HG03469 (cell line): ENCODE results near the gene NCBP1.
"Not testable (repeated sequence)": the region's sequence is repeated elsewhere in the genome, so short reads cannot be mapped to it uniquely, and the experiment has no call there.

ENCODE experiments used
- ATAC-seq: cut with Tn5 transposase; IDR thresholded peaks from one replicate; pipeline ENCODE4 v1.9.1; 2021; ENCODE audit warnings: mild to moderate bottlenecking, moderate library complexity, moderate number of reproducible peaks; ENCODE audit not compliant: unreplicated experiment

The NCBP1 gene, protein sequence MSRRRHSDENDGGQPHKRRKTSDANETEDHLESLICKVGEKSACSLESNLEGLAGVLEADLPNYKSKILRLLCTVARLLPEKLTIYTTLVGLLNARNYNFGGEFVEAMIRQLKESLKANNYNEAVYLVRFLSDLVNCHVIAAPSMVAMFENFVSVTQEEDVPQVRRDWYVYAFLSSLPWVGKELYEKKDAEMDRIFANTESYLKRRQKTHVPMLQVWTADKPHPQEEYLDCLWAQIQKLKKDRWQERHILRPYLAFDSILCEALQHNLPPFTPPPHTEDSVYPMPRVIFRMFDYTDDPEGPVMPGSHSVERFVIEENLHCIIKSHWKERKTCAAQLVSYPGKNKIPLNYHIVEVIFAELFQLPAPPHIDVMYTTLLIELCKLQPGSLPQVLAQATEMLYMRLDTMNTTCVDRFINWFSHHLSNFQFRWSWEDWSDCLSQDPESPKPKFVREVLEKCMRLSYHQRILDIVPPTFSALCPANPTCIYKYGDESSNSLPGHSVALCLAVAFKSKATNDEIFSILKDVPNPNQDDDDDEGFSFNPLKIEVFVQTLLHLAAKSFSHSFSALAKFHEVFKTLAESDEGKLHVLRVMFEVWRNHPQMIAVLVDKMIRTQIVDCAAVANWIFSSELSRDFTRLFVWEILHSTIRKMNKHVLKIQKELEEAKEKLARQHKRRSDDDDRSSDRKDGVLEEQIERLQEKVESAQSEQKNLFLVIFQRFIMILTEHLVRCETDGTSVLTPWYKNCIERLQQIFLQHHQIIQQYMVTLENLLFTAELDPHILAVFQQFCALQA

DNA sequence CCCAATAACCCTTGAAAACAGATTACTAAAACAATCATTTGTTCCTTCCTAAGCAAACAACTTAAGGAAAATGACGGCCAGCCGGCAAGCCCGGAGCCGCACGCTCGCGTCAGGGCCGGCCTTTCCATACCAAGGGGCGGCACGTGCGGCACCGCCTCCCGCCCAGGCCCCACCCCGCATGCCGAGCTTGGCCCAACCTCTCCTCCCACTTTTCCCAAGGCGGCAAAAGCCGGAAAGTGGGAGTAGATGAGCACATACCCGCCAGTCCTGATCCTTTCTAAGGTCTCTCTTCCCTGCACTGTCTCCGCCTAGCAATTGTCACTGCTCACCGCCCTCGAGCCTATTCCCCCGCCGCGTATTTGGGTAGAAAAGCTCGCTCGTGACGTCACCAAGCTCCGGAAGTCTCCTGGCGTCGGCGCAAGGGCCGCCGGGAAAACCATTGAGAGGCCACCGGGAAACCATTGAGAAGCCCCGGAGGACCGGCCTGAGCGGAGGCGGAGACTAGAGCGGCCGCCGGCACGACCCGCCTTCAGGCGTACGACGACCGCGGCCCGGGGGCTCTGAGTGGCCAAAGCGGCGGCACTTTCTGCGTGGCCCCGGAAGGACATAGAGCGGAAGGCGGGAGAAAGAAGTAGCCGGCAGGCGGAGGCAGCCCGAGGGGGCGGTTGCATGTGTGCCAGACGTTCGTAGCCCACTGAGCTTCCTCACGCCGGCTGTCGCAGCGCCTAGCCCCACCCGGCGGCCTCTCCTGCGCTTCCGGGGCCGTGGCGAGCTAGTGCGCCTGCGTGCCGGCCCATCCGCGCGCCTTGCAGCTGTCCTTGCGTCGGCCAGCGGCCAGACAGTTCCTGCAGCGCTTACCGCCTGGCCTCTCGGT is at the start of gene NCBP1, which contains the start of gene TSTD2:
NCBP1 (plus strand) TSS at position 837 of the 874 bp plus-strand sequence. CDS start 61 bp downstream, outside the sequence.
TSTD2 (minus strand) TSS at position 384 of the 874 bp plus-strand sequence. CDS start 5,806 bp downstream, outside the sequence.
- ATAC-seq, result peak; percentile 75

DNA sequence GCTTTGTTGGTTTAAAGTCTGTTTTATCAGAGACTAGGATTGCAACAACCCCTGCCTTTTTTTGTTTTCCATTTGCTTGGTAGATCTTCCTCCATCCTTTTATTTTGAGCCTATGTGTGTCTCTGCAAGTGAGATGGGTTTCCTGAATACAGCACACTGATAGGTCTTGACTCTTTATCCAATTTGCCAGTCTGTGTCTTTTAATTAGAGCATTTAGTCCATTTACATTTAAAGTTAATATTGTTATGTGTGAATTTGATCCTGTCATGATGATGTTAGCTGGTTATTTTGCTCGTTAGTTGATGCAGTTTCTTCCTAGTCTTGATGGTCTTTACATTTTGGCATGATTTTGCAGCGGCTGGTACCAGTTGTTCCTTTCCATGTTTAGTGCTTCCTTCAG is 48.8 kb upstream of the NCBP1 start:
- not testable (repeated sequence) for ATAC-seq

DNA sequence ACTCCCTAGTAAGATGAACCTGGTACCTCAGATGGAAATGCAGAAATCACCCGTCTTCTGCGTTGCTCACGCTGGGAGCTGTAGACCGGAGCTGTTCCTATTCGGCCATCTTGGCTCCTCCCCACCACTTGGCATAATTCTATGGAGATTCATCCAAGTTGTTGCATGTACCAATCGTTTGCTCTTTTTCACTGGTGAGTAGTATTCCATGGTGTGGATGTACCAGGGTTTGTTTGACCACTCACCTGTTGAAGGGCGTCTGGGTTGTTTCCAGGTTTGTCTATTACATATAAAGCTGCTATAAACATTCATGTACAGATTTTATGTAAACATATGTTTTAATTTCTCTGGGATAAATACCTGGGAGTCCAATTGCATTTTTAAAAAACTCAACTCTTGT is 46.7 kb upstream of the NCBP1 start:
- not testable (repeated sequence) for ATAC-seq

DNA sequence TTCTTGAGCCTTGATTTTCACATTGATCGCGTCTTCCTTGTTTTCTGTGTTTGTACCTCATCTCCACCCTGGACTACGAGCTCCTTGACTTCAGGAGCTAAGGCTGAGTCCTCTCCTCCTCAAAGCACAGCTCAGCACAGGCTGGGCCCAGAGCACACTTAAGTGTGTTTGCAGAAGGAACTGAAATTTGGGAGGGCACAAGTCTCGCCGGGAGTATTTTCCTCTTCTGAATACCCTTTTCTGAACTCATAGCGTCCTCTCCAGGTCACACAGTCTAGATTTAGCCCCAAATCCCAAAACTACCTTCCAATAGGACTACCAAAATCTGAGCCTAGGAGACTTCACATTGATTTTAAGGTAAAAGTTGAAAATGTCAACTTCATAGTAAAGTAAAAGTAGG is 42.1 kb upstream of the NCBP1 start:
- ATAC-seq, result no peak

DNA sequence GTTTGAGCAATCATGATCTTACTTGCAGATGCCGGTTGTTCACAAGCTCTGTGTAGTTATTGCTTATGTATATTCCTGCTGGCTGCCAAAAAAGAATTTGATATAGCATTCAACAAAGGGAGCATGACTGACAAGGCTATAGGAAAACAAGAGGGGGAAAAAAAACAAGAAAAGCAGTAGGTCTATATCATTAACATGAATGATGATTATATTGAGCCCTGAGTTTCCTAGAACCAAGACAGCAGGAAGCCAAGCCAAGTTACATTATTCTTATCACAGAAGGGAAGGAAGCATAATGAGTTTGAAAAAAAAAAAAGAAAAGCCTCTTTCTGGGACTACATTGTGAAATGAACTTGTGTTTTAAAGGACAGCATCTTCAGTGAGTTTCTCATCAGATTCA is 41.5 kb upstream of the NCBP1 start:
- ATAC-seq, result no peak

DNA sequence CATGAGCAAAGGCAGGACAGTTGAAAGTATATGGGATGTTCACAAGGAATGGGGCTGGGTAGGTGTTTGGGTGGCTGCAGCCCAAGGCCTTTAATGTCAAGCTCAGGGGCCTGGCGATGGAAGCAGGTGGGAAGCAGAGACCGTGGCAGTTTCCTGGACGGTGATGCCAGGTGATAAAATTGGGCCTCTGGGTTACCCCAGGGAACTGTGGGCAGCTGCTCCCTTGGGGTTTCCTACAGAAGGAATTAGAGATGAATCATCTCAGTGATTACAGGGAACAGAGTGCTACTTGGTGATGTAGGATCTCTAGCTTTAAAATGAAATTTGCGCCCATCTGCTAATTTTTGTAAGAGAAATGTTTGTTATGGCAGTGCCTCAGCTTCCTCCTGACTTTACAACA is 39.7 kb upstream of the NCBP1 start:
- ATAC-seq, result no peak

DNA sequence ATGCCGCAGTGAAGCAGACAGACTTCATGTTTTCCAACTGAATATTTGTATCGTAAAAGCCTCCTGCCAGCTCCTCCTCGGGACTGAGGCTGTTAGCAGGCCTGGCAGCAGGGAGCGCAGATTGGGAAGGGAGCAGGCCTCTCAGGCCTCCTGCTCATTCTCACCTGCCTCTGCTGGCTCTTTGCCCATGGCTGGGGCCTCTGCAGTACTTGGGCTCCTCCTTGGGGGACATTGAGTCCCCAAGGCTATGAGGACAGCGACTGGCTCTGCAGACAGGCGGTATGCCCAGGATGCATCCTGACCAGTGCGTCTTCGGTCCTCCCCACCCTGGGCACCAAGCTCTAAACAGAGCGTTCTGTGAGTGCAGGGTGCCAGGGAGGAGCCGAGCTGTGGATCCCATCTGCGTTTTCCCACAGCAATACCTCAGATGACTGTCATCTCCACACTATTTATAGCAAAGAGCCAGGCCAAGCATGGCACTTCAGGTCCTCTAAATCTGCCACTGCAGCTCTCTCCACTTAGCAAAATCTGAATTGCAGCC is 39.2 kb upstream of the NCBP1 start:
- no peak for ATAC-seq

DNA sequence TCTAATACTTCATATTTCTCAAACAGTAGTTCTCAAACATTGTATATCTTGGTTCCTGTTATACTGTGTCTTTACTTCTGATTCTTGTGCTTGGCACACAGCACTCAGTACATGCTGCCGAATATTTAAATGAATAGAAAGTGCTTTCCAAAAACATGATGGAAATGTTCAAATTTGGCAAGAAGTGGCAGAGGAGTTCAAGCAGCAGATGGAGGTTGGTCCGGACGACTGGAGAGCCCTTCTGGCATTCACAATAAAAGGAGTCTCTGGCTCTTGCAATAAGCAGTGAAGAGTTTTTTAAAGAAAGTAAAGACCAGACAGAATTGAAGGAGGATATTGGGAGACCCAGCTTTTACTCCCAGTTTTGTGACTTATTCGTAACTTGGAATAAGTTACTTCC is 36.7 kb upstream of the NCBP1 start:
- ATAC-seq, result no peak

DNA sequence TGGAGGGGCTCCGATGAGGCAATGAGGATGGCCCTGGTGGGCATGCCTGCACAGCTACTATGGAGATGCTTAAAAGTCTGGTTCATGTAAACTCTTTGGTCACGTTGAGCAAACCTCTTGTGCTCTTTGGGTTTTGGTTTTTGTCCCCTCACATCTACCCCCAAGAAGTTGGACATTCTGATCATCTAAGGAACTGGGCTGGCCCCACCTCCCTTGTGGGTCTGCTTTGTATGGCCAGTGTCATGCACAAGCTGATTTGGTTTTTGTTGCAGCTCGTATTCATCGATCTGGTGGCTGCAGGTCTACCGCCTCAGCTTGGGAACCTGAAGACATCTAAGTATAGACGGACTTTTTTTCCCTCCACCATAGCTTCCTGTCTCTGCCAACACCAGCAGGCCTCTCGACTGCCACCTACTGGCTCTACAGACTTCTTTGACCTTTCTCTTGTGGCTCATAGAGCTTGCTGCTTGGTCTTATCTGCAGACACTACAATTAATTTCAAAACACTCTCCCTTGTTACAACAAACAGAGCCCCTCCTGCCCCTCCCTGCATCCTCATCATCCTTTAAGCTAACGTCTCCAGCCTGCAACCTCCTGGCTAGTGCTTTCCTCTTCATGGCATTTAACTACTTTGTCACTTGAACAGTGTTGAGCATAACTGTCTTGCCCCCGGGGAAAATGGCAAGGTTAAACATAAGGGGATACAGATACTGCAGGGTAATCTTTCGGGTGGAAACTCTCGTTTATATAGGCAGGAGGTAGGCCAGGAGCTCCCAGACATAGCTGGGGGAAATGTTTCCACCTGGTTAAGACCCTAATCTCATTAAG is 34.9 kb upstream of the NCBP1 start:
- no peak for ATAC-seq

DNA sequence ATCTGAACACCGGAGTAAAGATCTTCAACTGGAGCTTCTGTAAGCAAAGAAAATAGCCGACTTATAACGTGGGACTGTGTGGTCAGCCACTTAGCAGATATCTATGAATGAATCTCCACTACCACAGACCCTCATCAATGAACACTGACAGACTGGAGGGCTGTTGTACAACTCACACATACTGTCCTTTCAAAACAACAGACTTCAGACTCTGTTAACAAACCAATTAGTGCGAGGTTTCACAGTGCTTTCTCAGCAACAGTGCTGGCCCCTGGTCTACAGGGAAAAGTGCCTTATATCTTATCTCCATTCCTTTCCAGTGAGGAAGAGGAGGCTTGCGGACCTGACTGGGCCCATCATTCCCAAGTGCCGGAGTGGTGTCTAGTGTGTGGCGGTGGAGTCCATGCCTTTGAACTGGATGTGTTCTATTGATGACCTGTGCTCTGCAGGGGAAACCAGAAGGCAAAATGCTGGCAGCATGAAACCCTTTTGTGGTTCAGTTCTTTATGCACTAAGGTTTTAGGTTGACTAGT is 34.2 kb upstream of the NCBP1 start:
- ATAC-seq, result no peak

DNA sequence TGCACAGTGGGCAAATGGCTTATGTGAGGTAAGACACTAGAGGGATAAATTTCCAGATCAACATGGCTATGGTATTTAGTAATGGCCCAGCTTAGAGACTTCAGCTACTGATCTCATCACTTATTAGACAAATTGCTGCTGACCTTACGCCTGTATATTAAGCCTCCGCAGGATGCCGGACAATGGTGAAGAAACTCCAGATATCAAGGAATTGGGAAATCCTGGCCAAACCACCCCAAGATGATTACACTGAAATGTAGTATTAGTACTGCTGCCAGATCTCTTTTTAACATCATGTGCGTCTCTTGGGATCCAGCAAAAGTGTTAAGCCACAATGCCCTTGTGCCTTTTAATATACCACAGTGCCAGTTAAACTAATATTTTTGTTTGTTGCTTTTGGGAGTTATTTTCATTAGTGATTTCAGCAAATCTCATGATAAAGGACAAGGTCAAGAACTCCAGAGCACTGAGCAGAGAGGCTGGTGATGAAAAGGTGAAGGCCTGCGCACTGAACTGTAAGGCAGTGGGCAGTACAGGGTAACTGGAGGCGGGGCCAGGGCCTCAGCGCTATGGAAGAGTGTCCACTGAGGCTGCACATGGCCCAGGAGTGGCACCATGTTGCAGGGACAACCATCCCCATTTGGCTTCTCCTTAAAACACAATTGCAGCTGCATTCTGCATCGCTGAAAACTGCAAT is 32.9 kb upstream of the NCBP1 start:
- no peak for ATAC-seq

DNA sequence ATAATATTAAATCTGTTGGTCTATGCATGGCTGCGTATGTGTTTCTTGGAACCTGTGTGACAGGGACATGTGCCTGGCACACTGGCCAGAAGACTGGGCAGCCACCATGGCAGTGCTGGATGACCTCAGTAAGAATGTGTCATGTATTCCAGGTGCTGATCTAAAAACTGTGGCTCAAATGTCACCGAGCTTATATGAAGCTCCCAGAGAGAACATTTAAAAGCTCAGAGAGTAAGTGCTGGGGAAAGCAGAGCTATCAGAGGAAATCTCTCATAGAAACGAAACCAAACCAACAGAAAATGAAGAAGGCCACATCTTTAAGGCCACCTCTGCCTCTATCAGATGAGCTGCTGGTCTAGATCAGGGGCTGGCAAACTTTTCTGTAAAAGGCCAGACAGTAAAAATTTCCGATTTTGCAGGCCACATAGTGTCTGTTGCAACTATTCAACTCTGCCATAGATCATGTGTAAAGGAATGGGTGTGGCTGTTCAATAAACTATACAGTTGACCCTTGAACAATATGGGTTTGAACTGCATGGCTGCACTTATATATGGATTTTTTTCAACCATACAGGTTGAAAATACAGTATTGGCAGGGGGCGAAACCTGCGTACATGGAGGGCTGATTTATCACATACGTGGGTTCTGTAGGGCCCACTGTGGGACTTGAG is 32.3 kb upstream of the NCBP1 start:
- no peak for ATAC-seq

DNA sequence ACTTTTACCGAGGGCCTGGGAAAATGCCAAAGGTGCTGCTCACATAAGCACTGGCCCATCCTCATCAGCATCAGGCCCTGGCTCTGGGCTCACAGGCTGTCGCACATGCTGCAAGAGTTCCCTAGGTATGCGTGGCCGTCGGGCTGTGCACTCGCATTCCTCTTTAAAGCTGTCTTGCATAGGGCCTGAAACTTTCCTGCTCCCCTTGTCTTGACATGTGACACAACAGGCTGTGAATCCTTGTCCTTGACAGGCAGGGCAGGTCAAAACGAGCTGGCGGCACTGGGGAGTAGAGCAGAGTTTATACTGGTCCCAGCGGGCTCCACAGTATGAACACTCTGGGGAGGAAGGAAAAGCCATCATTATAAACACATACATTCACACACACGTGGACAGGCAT is 31.2 kb upstream of the NCBP1 start:
- ATAC-seq, result no peak

DNA sequence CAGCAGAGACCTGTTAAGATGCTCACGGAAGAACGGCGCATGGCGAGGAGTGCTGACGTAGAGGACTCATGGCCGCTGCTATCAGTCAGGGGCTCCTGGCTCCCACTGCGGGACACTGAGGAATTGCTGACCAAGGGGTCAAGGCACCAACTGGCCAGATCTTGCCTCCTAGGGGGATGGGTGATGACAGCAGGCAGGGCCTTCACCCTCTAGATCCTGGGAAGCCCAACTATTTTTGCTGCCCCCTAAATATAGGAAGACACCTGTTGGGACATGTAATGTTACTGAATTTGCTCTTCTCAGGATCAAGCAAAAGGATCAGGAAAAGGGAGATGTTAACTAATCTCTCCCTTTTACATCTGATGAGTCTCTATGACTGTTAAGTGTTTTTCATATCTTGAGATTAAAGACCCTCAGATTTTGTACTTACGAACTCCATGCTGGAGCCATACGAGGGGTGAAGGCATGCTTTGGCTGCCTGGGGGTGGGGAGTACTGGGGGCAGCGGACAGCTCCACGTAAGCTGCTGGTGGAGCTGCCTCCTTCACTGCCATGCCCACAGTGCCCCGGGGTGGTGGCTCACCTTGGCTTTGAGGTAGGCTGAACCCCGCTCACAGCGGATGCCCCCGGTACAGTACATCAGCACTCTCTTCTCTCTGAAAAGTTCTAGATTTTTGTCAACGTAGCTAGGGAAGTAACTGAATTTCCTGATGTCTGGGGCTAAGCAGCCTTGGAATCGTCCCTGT is 28.5 kb upstream of the NCBP1 start:
- no peak for ATAC-seq

DNA sequence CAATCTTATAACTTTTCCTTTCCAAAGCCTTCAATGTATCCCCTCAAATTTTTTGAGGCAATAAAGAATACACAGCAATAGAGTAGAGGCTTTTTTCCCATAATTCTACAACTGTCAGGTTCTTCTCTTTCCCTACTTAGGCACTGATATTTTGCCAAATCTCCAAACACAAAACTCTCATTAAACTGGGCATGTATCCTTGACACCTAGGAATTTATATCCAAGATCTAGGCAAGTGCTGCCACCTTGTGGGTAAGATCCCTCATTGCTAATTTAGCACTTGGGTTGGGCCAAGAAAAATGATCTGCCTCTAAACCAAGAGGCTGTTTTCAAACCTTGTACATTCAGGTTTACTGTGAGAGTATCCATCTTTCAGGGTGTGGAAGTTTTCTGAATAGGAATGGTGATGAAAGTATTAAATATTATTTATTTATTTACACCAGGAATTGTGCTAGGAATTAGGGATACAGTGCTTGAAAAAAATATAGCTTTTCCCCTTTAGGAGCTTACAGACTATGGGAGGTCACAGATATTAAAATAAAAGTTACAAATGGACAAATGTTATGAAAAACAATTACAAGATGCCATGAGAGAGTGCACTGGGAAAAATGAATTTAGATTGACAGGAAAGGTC is 18.1 kb upstream of the NCBP1 start:
- no peak for ATAC-seq

DNA sequence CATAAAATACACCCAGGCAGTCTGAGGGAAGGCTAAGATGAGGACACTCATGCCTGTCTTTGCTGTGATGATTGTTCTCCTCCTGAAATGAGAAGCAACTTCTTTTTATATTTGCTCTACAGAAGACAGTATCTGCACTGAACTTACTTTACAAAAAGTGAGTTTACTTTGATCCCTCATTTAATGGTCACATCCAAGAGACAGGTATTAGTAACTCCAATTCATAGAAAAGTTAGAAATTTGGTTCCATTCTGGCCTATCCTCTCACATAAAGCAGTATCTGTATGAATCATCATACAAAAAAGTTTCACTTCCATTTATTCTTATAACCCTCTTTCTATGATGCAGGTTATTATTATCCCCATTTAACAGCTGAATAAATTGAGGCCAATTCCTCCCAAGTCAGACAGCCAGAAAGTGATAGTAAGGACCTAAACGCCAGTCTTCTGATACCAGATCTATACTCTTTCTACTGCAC is 15.6 kb upstream of the NCBP1 start:
- no peak for ATAC-seq

DNA sequence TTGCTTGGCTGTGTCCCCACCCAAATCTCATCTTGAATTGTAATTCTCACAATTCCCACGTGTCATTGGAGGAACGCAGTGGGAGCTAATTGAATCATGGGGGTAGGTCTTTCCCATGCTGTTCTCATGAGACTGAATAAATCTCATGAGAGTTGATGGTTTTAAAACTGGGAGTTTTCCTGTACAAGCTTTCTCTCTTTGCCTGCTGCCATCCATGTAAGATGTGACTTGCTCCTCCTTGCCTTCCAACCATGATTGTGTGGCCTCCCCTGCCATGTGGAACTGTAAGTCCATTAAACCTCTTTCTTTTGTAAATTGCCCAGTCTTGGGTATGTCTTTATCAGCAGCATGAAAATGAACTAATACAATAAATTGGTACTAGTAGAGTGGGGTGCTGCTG is 13.6 kb upstream of the NCBP1 start:
- not testable (repeated sequence) for ATAC-seq
